ENCODE results near the gene TBC1D9B. TPM values are rescaled to one million over a fixed set of nuclear protein-coding genes. Genes with fewer than 3 reads are reported as not detected.

Gene TBC1D9B
- total and polyA plus RNA-seq, 2 donors (not counting 1 experiment from before 2014, with no cell fraction given) = 48.7 to 50.4 TPM

DNA sequence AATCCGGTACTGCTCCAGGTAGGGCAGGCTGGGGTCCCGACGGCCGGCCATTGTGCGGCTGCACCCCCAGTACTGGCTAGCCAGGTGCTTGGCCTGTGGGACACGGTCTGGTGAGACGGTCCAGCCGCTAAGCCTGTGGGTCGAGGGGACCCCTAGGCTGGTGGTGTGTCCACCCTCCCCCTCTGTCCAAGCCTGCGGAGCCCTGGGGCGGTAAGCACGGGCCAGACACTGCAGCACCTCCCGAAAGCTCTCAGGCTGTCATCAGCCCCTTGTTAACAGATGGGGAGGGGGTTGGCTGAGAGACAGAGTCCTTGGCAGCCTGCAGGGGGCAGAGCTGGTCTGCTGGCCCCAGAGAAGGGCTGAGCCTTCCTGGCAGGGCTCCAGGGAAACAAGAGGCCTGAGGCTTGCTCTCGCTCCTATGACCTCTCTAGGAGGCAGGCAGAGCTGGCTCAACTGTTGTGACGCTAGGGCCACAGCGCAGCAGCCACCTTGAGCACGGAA, 37.2 kb downstream of the TBC1D9B start:
- TF ChIP-seq EZH2 (IDR thresholded peaks at IDR 0.05; ENCODE audit: low read length, missing control alignments) = no peak
- TF ChIP-seq, protein P1, sequence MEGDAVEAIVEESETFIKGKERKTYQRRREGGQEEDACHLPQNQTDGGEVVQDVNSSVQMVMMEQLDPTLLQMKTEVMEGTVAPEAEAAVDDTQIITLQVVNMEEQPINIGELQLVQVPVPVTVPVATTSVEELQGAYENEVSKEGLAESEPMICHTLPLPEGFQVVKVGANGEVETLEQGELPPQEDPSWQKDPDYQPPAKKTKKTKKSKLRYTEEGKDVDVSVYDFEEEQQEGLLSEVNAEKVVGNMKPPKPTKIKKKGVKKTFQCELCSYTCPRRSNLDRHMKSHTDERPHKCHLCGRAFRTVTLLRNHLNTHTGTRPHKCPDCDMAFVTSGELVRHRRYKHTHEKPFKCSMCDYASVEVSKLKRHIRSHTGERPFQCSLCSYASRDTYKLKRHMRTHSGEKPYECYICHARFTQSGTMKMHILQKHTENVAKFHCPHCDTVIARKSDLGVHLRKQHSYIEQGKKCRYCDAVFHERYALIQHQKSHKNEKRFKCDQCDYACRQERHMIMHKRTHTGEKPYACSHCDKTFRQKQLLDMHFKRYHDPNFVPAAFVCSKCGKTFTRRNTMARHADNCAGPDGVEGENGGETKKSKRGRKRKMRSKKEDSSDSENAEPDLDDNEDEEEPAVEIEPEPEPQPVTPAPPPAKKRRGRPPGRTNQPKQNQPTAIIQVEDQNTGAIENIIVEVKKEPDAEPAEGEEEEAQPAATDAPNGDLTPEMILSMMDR (conservative IDR thresholded peaks at IDR 0.05 in 1 of 2, IDR thresholded peaks at IDR 0.05 in 1 of 2; ENCODE audit: low read depth in 1 of 2, low read length in 2 of 2) = peak in 1 of 2 donors; percentile 41
- Histone ChIP-seq H3K27me3 (ENCODE audit: control insufficient read depth, insufficient read depth, low read length) (no peaks in the 10 kb centered on the region), H3K27ac (ENCODE audit: insufficient read depth, low read length) (no peak overlapping the region), H3K9ac (ENCODE audit: insufficient read depth, low read length) (no peak overlapping the region), H3K4me1 (ENCODE audit: control insufficient read depth, extremely low read depth, insufficient read depth, low read length) (no peaks in the 10 kb centered on the region), H3K4me3 (replicated peaks in 1 of 4; ENCODE audit: control extremely low read depth in 1 of 4, insufficient read depth in 1 of 4, low read depth in 3 of 4, low read length in 4 of 4) (no peak overlapping the region), H3K4me2 (ENCODE audit: extremely low read depth, insufficient read depth, low read length) (no peak overlapping the region), H4K20me1 (ENCODE audit: control insufficient read depth, extremely low read depth, insufficient read depth, low read length) (no peaks in the 10 kb centered on the region), H3K36me3 (ENCODE audit: control insufficient read depth, insufficient read depth, low read length) (peaks cover 40% of the 10 kb centered on the region), H2AFZ (ENCODE audit: low read length) (no peak overlapping the region), H3K79me2 (ENCODE audit: control insufficient read depth, insufficient read depth, low read length) (no peaks in the 10 kb centered on the region), H3K9me3 (ENCODE audit: control insufficient read depth, insufficient read depth, low read depth, low read length) (no peaks in the 10 kb centered on the region)
- peak; percentile 11 to 59 for DNase-seq (ENCODE audit: low read depth in 2 of 2)

DNA sequence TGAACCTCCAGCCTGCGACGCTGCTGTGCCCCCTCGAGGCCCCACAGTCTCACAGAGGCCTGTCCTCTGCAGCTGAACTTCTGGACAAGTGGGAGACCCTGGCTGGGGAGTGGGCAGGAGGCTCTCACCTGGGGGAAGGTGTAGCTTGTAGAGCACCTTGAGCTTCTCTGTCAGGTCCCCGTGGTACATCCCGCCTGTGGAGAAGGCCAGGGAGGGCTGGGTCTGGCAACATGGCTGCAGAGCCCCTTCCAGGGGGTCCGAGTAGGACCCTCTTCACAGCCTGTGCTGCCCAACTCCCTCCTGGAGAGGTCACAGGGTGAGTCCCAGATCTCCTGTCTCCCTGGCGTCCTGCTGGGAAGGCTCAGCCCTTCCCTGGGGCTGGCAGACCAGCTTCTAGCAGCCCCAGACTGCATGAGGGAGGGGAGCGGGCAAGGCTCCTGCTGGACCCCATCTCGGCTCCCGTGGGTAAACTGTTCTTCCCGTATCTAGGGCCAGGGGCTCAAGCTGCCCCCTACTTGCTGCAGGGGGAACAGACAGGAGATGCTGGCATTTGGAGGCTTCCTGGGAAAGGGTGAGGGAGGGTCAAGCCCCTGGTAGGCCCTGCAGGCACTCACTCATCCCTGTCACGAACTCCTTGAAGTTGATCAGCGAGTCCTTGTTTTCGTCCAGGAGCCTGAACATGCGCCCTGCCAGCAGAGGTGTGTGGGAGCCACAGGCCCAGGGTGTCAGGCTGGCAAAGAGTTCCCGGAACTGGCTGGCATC, 37.9 kb downstream of the TBC1D9B start:
- H3K9ac ChIP-seq (ENCODE audit: insufficient read depth, low read length) = no peak overlapping the region
- H2AFZ ChIP-seq (ENCODE audit: low read length) = no peak overlapping the region
- no peak overlapping the region for H3K4me3 ChIP-seq (replicated peaks in 1 of 4; ENCODE audit: control extremely low read depth in 1 of 4, insufficient read depth in 1 of 4, low read depth in 3 of 4, low read length in 4 of 4)
- H3K27ac ChIP-seq (ENCODE audit: insufficient read depth, low read length) = no peak overlapping the region
- no peaks in the 10 kb centered on the region for H3K27me3 ChIP-seq (ENCODE audit: control insufficient read depth, insufficient read depth, low read length)
- TF ChIP-seq, protein P1 (conservative IDR thresholded peaks at IDR 0.05 in 1 of 2, IDR thresholded peaks at IDR 0.05 in 1 of 2; ENCODE audit: low read depth in 1 of 2, low read length in 2 of 2) = peak in 1 of 2 donors; percentile 8
- TF ChIP-seq EZH2 (IDR thresholded peaks at IDR 0.05; ENCODE audit: low read length, missing control alignments) = no peak
- H3K4me1 ChIP-seq (ENCODE audit: control insufficient read depth, extremely low read depth, insufficient read depth, low read length) = no peaks in the 10 kb centered on the region
- no peak for DNase-seq (ENCODE audit: low read depth in 2 of 2)
- H4K20me1 ChIP-seq (ENCODE audit: control insufficient read depth, extremely low read depth, insufficient read depth, low read length) = no peaks in the 10 kb centered on the region
- H3K4me2 ChIP-seq (ENCODE audit: extremely low read depth, insufficient read depth, low read length) = no peak overlapping the region
- no peaks in the 10 kb centered on the region for H3K79me2 ChIP-seq (ENCODE audit: control insufficient read depth, insufficient read depth, low read length)
- peaks cover 38% of the 10 kb centered on the region for H3K36me3 ChIP-seq (ENCODE audit: control insufficient read depth, insufficient read depth, low read length)
- no peaks in the 10 kb centered on the region for H3K9me3 ChIP-seq (ENCODE audit: control insufficient read depth, insufficient read depth, low read depth, low read length)

GRCh38 chr5:179869101-179869500, 38.6 kb downstream of the TBC1D9B start:
- Histone ChIP-seq H3K36me3 (ENCODE audit: control insufficient read depth, insufficient read depth, low read length) (peaks cover 35% of the 10 kb centered on the region), H4K20me1 (ENCODE audit: control insufficient read depth, extremely low read depth, insufficient read depth, low read length) (no peaks in the 10 kb centered on the region), H3K79me2 (ENCODE audit: control insufficient read depth, insufficient read depth, low read length) (no peaks in the 10 kb centered on the region), H2AFZ (ENCODE audit: low read length) (no peak overlapping the region), H3K9ac (ENCODE audit: insufficient read depth, low read length) (no peak overlapping the region), H3K4me1 (ENCODE audit: control insufficient read depth, extremely low read depth, insufficient read depth, low read length) (no peaks in the 10 kb centered on the region), H3K4me3 (replicated peaks in 1 of 4; ENCODE audit: control extremely low read depth in 1 of 4, insufficient read depth in 1 of 4, low read depth in 3 of 4, low read length in 4 of 4) (no peak overlapping the region), H3K27me3 (ENCODE audit: control insufficient read depth, insufficient read depth, low read length) (no peaks in the 10 kb centered on the region), H3K27ac (ENCODE audit: insufficient read depth, low read length) (no peak overlapping the region), H3K4me2 (ENCODE audit: extremely low read depth, insufficient read depth, low read length) (no peak overlapping the region), H3K9me3 (ENCODE audit: control insufficient read depth, insufficient read depth, low read depth, low read length) (no peaks in the 10 kb centered on the region)
- TF ChIP-seq EZH2 (IDR thresholded peaks at IDR 0.05; ENCODE audit: low read length, missing control alignments) = no peak
- TF ChIP-seq, protein P1 (conservative IDR thresholded peaks at IDR 0.05 in 1 of 2, IDR thresholded peaks at IDR 0.05 in 1 of 2; ENCODE audit: low read depth in 1 of 2, low read length in 2 of 2) = no peak
- no peak for DNase-seq (ENCODE audit: low read depth in 2 of 2)
